ENCODE data around the gene ZNRF2. TPM values are rescaled to one million over a fixed set of nuclear protein-coding genes. Genes with fewer than 3 reads are reported as not detected.
"Not testable (repeated sequence)": the region's sequence is repeated elsewhere in the genome, so short reads cannot be mapped to it uniquely, and the experiment has no call there.

ZNRF2 gene
- total RNA-seq, 6 donors from 2014 or later, result 20.2 to 44.1 (median 27.1) TPM

GRCh38 chr7:30292416-30293038, 8.1 kb downstream of the ZNRF2 start:
- H3K36me3 ChIP-seq; H3K9me3 ChIP-seq; H3K27me3 ChIP-seq; DNase-seq; H3K27ac ChIP-seq; ATAC-seq (ENCODE audit: low FRiP score in 2 of 2); H3K4me3 ChIP-seq: not testable (repeated sequence)
- WGBS, 2 donors, result 93% methylated on average over 3 of the region's 3 CpGs
- peaks cover 10 to 19% (median 15%) of the 10 kb centered on the region in 4 donors for H3K4me1 ChIP-seq

DNA sequence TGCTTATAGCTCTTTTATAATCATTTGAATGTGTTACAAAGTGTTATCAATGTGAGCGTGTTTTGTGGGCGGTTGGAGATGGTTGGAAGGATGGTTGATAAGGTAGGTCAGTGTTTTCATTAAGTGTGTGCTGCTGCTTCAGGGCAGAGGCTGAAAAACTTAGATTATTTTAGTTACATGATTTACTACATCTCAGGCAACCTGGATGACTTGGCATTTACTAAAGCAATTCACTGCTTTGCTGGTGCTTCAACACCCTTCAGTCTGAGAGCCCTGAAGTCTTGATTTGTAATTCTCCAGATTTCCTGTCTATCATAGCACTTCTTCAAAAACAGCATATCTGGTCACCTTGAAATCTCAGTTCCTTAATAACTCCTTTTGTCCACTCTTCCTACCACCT, 11.9 kb downstream of the ZNRF2 start:
- H3K27ac ChIP-seq; H3K4me1 ChIP-seq; H3K27me3 ChIP-seq; DNase-seq; H3K4me3 ChIP-seq; ATAC-seq (ENCODE audit: low FRiP score in 2 of 2); H3K9me3 ChIP-seq; H3K36me3 ChIP-seq: not testable (repeated sequence)
- WGBS, 2 donors, result 82 to 87% methylated on average over 2 of the region's 2 CpGs

- ATAC-seq (ENCODE audit: low FRiP score in 2 of 2); H3K27me3 ChIP-seq; H3K4me3 ChIP-seq; H3K4me1 ChIP-seq; DNase-seq; H3K27ac ChIP-seq; H3K9me3 ChIP-seq; H3K36me3 ChIP-seq: not testable (repeated sequence)
- WGBS, 2 donors, result 83 to 100% methylated on average over 1 of the region's 1 CpG
Observed at GRCh38 chr7:30297499-30297898, 13.1 kb downstream of the ZNRF2 start.

GRCh38 chr7:30298409-30298808, 14.0 kb downstream of the ZNRF2 start:
- H3K27ac ChIP-seq; H3K4me1 ChIP-seq; ATAC-seq (ENCODE audit: low FRiP score in 2 of 2); H3K4me3 ChIP-seq; H3K27me3 ChIP-seq; DNase-seq; H3K36me3 ChIP-seq; H3K9me3 ChIP-seq: not testable (repeated sequence)
- 78 to 83% methylated on average over 3 of the region's 3 CpGs for WGBS, 2 donors

- Histone ChIP-seq H3K27me3 (no peaks in the 10 kb centered on the region), H3K4me3 (no peak overlapping the region), H3K27ac (no peak overlapping the region), H3K36me3 (no peaks in the 10 kb centered on the region), H3K4me1 (peaks cover 0 to 13% (median 0%) of the 10 kb centered on the region in 4 donors), H3K9me3 (no peaks in the 10 kb centered on the region)
- DNase-seq (no peak), ATAC-seq (ENCODE audit: low FRiP score in 2 of 2) (no peak)
- TF ChIP-seq POLR2AphosphoS5 (IDR thresholded peaks at IDR 0.05) (no peak), CTCF (IDR thresholded peaks at IDR 0.05) (no peak), EP300 (IDR thresholded peaks at IDR 0.05) (no peak), POLR2A (IDR thresholded peaks at IDR 0.05) (no peak)
- WGBS, 2 donors, result 87 to 95% methylated on average over 7 of the region's 7 CpGs
Observed at GRCh38 chr7:30301751-30302150, 17.4 kb downstream of the ZNRF2 start.

DNA sequence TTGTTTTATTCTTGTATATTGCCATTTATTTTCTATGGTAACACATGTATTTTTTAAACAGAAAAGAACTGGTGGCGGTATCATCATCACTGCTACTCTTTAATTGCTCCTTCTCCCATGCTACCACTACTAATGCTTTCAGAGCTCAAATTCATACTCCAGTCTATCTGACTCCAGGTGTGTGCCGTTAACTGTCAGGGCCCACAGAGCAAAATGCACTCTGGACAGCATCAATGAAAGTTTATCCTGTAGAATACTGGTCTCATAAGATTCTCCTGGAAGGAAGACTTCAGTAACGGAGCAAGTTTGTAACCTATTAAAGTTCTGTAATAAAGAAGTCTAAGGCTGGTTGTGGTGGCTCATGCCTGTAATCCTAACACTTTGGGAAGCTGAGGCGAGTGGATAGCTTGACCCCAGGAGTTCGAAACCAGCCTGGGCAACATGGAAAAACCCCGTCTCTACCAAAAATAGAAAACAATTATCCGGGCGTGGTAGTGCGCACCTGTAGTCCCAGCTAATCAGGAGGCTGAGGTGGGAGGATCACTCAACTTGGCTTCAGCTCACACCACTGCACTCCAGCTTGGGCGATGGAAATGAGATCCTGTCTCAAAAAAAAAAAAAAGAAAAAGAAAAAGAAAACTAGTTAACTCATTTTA, 18.4 kb downstream of the ZNRF2 start:
- Histone ChIP-seq H3K27ac (no peak overlapping the region), H3K27me3 (no peaks in the 10 kb centered on the region), H3K4me3 (no peak overlapping the region), H3K36me3 (no peaks in the 10 kb centered on the region), H3K4me1 (peaks cover 0 to 13% (median 0%) of the 10 kb centered on the region in 4 donors), H3K9me3 (no peaks in the 10 kb centered on the region)
- 95 to 96% methylated on average over 10 of the region's 10 CpGs for WGBS, 2 donors
- DNase-seq, result no peak
- ATAC-seq (ENCODE audit: low FRiP score in 2 of 2), result no peak
- no peak for TF ChIP-seq EP300 (IDR thresholded peaks at IDR 0.05)
- no peak for TF ChIP-seq POLR2A (IDR thresholded peaks at IDR 0.05)
- no peak for TF ChIP-seq POLR2AphosphoS5 (IDR thresholded peaks at IDR 0.05)

- no peaks in the 10 kb centered on the region for H3K36me3 ChIP-seq
- H3K27ac ChIP-seq, result no peak overlapping the region
- no peaks in the 10 kb centered on the region for H3K27me3 ChIP-seq
- H3K4me1 ChIP-seq, result peaks cover 0 to 13% (median 0%) of the 10 kb centered on the region in 4 donors
- TF ChIP-seq CTCF (IDR thresholded peaks at IDR 0.05), result no peak
- TF ChIP-seq EP300 (IDR thresholded peaks at IDR 0.05), result no peak
- TF ChIP-seq POLR2AphosphoS5 (IDR thresholded peaks at IDR 0.05), result no peak
- TF ChIP-seq POLR2A (IDR thresholded peaks at IDR 0.05), result no peak
- H3K4me3 ChIP-seq, result no peak overlapping the region
- ATAC-seq (ENCODE audit: low FRiP score in 2 of 2) (no peak), DNase-seq (no peak)
- WGBS, 2 donors, result 96 to 100% methylated on average over 1 of the region's 1 CpG
- H3K9me3 ChIP-seq, result no peaks in the 10 kb centered on the region
Observed at GRCh38 chr7:30303312-30304039, 19.1 kb downstream of the ZNRF2 start.
